HG02623 (cell line): ENCODE data around the gene USP36.

ENCODE experiments used
- ATAC-seq: cut with Tn5 transposase; IDR thresholded peaks from one replicate; pipeline ENCODE4 v1.9.1; 2021; ENCODE audit warnings: moderate library complexity; ENCODE audit not compliant: unreplicated experiment

Gene USP36

GRCh38 chr17:78818152-78818846, 22.3 kb downstream of the USP36 start:
- ATAC-seq: no peak

DNA sequence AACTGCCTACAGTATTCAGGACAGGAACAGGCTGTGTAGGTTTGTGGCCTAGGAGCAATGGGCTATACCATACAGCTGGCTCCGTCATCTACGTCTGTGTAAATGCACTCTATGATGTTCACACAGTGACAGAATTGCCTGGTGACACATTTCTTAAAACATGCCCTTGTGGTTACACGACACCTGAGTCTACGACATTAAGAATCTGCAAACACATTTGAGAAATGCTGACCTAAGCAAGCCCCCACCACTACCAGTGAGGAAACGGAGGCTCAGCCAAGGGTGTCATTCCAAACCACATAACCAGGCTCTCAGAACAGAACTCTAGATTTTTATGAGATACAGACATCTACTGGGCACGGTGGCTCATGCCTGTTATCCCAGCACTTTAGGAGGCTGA, 23.5 kb downstream of the USP36 start:
- ATAC-seq: no peak

DNA sequence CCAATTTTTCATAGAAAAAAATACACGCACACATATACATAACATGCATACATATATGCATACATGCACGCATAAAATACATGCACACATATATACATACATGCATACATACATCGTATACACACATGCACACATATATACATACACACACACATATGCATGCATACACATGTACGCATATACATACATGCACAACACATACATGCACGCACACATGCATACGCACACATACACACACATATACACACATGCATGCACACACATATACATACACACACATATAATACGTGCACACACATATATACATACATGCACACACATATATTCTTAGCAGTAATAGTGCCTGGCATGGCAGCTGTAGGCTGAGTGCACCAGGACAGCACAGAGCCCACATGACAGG, 24.9 kb downstream of the USP36 start:
- ATAC-seq: no peak

GRCh38 chr17:78812855-78813254, 27.8 kb downstream of the USP36 start:
- ATAC-seq: no peak

- no peak for ATAC-seq
Observed at GRCh38 chr17:78808163-78808562, 32.5 kb downstream of the USP36 start.

- no peak for ATAC-seq
Observed at GRCh38 chr17:78806451-78806850, 34.2 kb downstream of the USP36 start.

- ATAC-seq: no peak
Observed at GRCh38 chr17:78805301-78805700, 35.3 kb downstream of the USP36 start.

- ATAC-seq: no peak
Observed at GRCh38 chr17:78804777-78805176, 35.8 kb downstream of the USP36 start.

DNA sequence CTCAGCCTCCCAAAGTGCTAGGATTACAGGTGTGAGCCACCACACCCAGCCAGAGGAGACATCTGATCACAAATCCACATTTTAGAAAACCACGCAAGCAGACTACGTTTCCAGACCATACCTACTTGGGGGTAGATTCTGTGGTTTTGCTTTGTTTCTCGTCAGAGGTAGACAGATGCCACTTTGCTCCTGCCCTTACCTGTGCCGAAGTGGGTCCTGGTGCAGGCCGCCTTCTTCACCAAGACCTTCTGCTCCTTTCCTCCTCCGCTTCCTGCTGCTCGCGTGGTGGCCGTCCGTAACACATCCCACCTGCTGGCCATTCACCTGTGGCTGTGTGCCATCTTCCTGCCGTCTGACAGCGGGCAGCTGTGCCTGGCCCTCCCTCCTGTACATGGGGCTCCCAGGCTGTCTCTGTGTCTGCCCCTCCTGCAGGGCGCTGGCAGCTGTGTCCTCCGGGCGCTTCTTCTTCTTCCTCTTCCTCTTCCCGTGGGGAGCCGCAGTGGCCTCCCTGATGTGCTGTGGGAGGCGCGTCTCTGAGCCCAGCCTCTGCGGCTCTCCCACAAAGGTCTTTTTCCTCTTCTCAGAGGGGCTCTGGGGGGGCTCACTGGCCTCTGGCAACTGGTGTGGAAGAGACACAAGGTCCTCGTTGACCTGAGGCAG, 37.3 kb downstream of the USP36 start:
- no peak for ATAC-seq

GRCh38 chr17:78802459-78802858, 38.2 kb downstream of the USP36 start:
- no peak for ATAC-seq

- no peak for ATAC-seq
Observed at GRCh38 chr17:78802008-78802407, 38.6 kb downstream of the USP36 start.

DNA sequence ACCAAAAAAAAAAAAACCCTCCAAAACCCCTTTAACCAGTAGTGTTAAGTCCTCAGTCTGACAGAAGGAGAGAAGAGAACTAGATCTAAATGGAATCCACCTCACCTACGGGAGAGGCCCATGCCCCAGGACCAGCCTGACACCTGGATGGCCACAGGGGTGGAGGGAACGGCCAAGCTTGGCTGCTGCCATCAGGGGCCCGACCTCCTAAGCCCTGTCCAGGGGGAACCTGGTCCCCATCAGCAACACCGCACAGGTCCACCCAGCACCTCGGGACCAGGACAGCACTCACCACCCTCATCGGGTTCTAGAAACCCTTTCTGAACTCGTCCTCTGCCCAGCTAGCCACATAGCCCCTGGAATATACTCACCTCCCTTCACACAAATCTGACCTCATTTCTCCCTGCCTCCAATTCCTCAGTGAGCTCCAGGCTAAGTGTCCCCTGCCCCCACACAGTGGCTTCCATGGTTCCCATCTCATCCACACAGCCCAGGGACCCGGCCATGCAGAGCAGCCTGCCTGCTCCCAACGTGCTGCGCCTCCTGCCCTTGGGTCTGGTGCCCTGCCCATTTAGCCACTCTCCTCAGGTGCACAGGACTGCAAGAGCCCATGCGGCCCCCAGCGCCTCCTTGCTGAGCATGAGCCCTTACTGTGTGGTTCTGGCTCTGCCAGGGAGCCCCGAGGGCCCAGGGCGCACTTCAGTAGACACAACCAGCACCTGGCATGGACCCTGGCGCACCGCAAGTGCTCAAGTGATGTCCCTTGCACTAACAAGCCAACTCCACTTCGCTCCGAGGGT, 40.3 kb downstream of the USP36 start:
- ATAC-seq: no peak

DNA sequence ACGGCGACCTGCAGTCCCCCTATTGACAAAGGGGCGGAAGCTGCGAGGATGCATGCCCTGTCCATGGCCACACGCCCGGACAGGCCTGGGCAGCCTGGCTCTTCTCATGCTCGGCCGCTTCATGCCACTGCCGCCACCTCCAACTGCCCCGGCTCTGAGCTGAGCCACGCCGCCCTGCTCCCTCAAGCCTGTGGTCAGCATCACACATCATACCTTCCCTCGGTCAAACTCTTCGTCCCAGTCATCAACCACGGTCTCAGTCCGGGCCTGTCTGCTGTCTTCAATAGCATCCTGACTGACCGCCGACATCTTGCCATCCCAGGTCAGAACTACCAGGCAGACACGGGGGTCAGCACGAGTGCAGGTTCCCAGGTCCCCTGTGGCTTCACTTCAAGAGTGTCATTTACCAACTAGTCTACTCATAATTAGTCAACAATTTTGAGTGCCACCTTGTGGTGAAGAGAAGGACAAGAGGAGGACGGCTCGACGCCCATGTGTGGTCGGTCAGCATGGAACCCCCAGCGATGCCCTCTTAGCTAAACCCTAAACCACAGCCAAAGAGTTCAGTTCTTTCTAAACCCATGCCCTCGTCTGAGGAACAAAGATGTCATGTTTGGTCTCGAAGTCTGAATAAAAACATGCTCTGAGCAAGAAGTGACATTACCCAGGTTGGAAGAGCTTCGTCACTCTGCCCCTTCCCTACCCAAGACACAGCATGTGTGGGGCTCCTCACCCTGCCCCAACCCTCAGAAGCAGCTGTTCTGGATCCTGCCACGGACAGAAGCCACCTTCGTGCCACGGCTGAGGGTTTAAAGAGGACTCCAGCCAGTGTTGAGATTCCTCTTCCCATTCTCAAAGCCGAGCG, 41.7 kb downstream of the USP36 start:
- ATAC-seq: no peak

DNA sequence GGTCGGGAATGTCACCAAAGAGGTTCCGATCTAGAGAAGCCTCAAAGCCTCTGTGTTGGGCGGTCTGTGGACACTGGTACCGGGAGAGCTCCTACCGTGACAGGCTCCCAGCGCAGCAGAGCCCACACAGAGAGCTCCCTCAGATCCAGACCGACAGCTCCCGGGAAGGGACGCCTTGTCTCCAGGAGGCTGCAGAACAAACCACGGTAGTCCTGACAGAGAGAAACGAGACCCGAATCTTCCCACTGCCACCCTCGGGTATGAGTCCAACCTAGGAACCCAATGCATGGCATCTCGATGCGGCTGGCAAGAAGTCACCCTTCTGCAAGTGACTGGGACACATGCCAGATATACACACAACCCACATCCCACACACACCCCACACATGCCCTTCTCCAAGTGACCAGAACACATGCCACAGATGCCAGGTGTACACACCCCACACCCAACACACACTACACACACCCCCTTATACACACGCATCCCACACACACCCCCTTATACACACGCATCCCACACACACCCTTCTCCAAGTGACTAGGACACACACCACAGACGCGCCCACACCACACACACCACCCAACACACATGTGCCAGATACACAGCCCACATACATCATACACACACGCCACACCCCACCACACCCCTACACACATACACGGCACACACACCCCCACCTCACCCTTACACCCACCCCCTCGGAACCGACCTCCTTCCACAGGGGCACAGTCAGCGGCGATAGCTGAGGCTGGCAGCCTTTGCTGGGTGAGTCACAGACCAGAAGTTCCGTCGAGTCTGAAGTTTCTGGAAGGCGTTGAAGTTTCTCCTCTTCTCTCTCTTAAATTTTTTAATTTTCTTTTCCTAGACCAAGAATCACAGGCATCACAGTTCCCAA, 42.7 kb downstream of the USP36 start:
- no peak for ATAC-seq

- ATAC-seq: no peak
Observed at GRCh38 chr17:78797213-78797612, 43.4 kb downstream of the USP36 start.

DNA sequence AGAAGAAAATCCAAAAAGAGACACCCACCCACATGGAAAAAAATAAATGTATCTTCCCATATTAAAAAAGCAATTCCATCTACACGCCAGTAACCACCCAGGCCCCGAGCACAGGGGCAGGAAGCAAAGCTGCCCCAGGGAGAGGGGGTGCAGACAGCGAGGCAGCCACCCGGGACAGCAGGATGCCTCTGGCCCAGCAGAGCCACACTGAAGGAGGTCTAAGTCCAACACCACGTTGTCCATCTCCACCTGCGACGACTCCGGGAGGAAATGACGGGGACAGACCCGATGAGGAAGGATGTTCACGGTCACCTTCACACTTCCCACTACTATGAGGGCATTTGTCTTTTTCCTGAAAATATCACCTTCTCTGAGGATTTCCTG, 44.1 kb downstream of the USP36 start:
- ATAC-seq: no peak

DNA sequence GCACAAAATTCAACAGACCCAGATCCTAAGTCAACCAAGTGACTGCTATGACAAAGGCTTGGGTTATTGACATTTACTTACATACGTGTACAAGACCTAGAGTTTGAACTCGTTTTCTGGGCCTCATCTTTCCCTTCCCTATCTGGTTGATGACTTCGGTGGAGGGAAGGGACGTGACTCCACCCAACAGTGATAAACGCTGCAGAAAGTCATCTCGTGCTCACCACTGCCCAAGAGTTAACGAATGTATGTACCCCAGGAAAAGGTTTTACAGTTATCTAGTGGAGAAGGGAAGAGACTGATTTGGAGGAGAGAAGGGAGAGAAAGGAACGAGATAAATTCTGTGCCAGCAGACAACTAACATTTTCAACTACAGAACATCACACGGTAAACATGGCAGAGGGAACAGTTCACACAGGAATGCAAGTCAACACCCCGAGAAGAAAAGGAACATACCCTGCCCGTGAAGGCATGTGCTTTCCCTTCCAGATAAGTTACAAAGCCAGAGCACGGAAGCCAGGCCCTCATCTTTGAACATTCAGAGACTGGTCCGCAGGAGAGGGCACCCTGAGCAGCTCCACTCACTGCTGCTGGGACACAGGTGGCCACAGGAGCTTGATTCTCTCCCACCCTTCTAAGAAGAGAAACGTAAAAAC, 44.6 kb downstream of the USP36 start:
- ATAC-seq: no peak

DNA sequence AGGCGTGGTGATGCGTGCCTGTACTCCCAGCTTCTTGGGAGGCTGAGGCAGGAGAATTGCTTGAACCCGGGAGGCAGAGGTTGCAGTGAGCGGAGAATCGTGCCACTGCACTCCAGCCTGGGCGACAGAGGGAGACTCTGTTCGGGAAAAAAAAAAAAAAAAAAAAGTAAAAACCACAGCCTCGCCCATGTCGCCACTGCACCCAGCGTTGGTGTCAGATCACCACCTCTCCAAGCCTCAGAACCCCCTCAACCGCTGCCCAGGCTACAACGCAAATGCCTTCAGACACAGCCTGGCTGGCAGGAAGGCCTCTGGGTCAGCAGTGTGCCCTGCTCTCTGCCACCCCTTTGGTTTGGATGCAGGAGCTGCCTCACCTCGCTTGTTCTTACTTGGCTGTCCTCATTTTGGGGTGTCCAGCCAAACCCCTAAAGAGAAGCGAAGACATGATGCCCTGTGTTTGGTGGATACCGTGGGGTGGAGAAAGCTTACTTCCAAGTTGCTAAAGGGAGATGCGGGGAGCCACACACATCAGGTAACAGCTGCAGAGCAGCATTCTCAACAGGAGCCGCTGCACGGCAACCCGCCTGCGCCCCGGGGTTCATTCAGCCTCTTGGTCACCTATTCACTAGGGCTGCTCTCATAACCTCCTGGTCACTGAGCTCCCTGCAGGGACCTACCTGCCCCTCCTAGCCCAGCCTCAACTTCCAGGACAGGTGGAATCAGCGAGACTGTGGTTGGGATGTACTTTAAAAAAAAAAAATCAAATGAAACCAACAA, 45.6 kb downstream of the USP36 start:
- ATAC-seq: no peak

DNA sequence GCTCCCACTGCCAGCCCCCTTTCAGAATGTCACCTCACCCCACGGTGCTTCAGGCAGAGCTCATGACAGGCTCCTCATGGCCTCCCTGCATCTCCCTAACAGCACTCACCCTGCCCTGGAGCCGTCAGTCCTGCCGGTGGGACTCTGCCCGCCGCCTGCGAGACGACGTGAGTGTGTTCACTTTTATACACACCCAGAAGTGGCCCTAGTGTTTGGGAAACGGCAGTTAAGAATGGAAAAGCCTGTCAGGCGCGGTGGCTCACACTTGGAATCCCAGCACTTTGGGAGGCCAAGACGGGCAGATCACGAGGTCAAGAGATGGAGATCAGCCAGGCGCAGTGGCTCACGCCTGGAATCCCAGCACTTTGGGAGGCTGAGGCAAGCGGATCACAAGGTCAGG, 46.2 kb downstream of the USP36 start:
- ATAC-seq: no peak
